ENCODE results near the gene METTL1.

METTL1 gene

DNA sequence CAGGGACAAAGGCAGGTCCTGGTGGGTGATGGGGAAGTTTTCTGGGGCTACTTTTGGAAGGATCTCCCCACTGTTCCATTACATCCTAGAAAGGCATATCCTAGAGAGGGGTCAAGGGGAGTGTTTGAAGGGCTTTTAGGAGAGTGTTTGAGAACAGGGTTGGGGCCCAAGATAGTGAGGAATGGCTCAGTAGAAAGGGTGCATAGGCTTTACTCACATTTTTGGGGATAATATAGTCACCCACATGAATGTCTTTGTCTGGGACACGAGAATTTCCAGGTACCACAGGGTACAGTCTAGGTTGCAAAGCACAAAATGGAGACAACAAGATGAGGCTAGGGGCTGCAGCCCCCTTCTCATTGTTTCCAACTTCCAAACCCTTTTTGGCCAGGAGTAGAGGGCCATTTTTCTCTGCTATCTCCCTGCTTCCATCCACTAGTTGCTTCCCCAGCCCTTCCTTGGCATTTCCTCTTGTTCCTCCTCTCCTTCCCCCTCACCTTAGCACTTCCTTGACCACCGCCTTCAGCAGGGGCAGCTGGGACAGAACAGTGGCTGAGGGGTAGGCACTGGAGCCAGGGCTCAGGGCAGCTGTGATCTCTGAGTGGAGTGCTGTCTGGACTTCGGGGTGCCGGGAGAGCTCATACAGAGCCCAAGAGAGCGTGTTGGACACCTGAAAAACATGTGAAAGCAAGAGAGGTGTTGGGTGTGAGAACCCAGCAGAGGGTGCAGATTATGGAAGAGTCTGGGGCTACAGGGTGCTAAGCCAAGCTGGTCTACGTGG is 7.8 kb downstream of the METTL1 start:
- no peak overlapping the region for H3K4me3 ChIP-seq (ENCODE audit: low read depth in 1 of 2, low read length in 2 of 2)
- TF ChIP-seq CTCF (IDR thresholded peaks at IDR 0.05; ENCODE audit: borderline replicate concordance, extremely low read depth, low read length, poor library complexity, severe bottlenecking) (no peak), EZH2 (IDR thresholded peaks at IDR 0.05; ENCODE audit: borderline replicate concordance, low read depth, low read length, severe bottlenecking) (no peak)
- peaks cover 24% of the 10 kb centered on the region for H3K36me3 ChIP-seq (ENCODE audit: insufficient read depth, low read length)
- H2AFZ ChIP-seq (ENCODE audit: low read depth, low read length) = no peak overlapping the region
- no peak overlapping the region for H3K27ac ChIP-seq (ENCODE audit: low read length)
- no peaks in the 10 kb centered on the region for H3K27me3 ChIP-seq (ENCODE audit: insufficient read depth, low read length, poor library complexity)
- H3K4me2 ChIP-seq (ENCODE audit: insufficient read depth, low read length) = no peak overlapping the region
- no peak for DNase-seq
- no peaks in the 10 kb centered on the region for H3K4me1 ChIP-seq (ENCODE audit: insufficient read depth, low read length)
- H3K79me2 ChIP-seq (ENCODE audit: insufficient read depth, low read length) = no peaks in the 10 kb centered on the region
- H3K9ac ChIP-seq (ENCODE audit: low read depth, low read length) = no peak overlapping the region
- no peak for ATAC-seq (ENCODE audit: insufficient read depth, low read depth)
- no peaks in the 10 kb centered on the region for H3K9me3 ChIP-seq (ENCODE audit: insufficient read depth, low read length, severe bottlenecking)
- peaks cover 18% of the 10 kb centered on the region for H4K20me1 ChIP-seq (ENCODE audit: insufficient read depth, low read length)

DNA sequence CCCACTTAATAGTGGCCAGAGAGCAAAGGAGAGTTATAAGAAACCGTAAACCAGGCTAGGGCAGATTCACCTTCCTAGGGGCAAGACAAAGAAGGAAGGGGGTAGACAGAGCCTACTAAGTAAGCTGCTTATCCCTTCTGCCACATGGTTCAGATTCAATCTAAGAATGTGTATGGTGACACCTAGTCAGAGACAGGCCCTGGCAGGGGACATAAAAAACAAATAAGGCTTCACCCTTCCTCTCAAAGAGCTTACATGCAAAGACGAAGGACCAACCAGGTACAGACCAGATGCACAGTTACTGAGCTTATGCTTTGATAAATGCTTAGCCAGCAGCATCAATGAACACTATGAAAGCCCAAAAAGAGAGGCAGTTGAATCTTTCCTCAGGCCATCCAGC is 9.4 kb downstream of the METTL1 start:
- H3K27ac ChIP-seq (ENCODE audit: low read length) = no peak overlapping the region
- DNase-seq = no peak
- no peaks in the 10 kb centered on the region for H3K27me3 ChIP-seq (ENCODE audit: insufficient read depth, low read length, poor library complexity)

GRCh38 chr12:57761391-57761998 is 10.4 kb downstream of the METTL1 start:
- Histone ChIP-seq H3K4me2 (ENCODE audit: insufficient read depth, low read length) (no peak overlapping the region), H2AFZ (ENCODE audit: low read depth, low read length) (no peak overlapping the region), H4K20me1 (ENCODE audit: insufficient read depth, low read length) (peaks cover 37% of the 10 kb centered on the region), H3K4me3 (ENCODE audit: low read depth in 1 of 2, low read length in 2 of 2) (no peak overlapping the region), H3K27me3 (ENCODE audit: insufficient read depth, low read length, poor library complexity) (no peaks in the 10 kb centered on the region), H3K36me3 (ENCODE audit: insufficient read depth, low read length) (peaks cover 35% of the 10 kb centered on the region), H3K9me3 (ENCODE audit: insufficient read depth, low read length, severe bottlenecking) (no peaks in the 10 kb centered on the region), H3K79me2 (ENCODE audit: insufficient read depth, low read length) (peaks cover 6% of the 10 kb centered on the region), H3K4me1 (ENCODE audit: insufficient read depth, low read length) (peaks cover 6% of the 10 kb centered on the region), H3K27ac (ENCODE audit: low read length) (no peak overlapping the region), H3K9ac (ENCODE audit: low read depth, low read length) (no peak overlapping the region)
- no peak for TF ChIP-seq EZH2 (IDR thresholded peaks at IDR 0.05; ENCODE audit: borderline replicate concordance, low read depth, low read length, severe bottlenecking)
- DNase-seq (no peak), ATAC-seq (ENCODE audit: insufficient read depth, low read depth) (no peak)

More for the DNA sequence above, 9.4 kb downstream of the METTL1 start:
- no peaks in the 10 kb centered on the region for H3K9me3 ChIP-seq (ENCODE audit: insufficient read depth, low read length, severe bottlenecking)
- TF ChIP-seq EZH2 (IDR thresholded peaks at IDR 0.05; ENCODE audit: borderline replicate concordance, low read depth, low read length, severe bottlenecking) (no peak), CTCF (IDR thresholded peaks at IDR 0.05; ENCODE audit: borderline replicate concordance, extremely low read depth, low read length, poor library complexity, severe bottlenecking) (no peak)
- no peaks in the 10 kb centered on the region for H3K79me2 ChIP-seq (ENCODE audit: insufficient read depth, low read length)
- no peaks in the 10 kb centered on the region for H3K4me1 ChIP-seq (ENCODE audit: insufficient read depth, low read length)
- H3K36me3 ChIP-seq (ENCODE audit: insufficient read depth, low read length) = peaks cover 28% of the 10 kb centered on the region
- H3K9ac ChIP-seq (ENCODE audit: low read depth, low read length) = no peak overlapping the region
- peaks cover 32% of the 10 kb centered on the region for H4K20me1 ChIP-seq (ENCODE audit: insufficient read depth, low read length)
- no peak overlapping the region for H2AFZ ChIP-seq (ENCODE audit: low read depth, low read length)
- no peak overlapping the region for H3K4me2 ChIP-seq (ENCODE audit: insufficient read depth, low read length)
- no peak overlapping the region for H3K4me3 ChIP-seq (ENCODE audit: low read depth in 1 of 2, low read length in 2 of 2)
- no peak for ATAC-seq (ENCODE audit: insufficient read depth, low read depth)

DNA sequence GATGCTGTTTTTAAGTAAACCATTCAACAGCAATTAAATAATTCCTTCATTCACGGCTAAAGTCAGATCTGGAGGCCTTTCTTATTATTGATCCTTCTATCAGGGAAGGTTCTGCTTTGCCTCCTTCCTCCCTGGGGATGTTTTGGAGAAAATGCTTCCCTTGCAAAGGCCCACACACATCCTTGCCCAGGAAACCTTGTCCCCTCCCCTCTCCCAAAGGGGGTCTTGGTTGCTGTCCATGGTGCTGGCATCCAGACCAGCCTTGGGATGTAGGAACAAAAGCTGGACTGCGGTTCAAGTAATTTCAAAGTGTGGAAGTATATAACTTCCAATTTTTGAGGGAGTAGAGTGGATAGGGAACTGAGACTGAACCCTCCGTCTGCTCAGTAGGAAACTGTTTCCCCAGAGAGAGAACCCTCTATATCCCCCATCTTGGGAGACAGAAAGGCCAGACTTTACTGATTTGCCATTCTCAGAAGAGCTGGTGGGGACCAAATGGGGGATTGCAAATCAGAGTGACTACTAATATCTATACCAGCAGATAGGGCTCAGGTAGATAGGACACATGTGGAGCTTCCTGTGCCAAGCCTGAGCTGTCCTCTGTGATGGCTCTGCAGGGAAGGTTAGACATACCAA is 11.4 kb downstream of the METTL1 start:
- peaks cover 38% of the 10 kb centered on the region for H3K36me3 ChIP-seq (ENCODE audit: insufficient read depth, low read length)
- ATAC-seq (ENCODE audit: insufficient read depth, low read depth) (no peak), DNase-seq (peak; percentile 43)
- no peak overlapping the region for H3K9ac ChIP-seq (ENCODE audit: low read depth, low read length)
- TF ChIP-seq EZH2 (IDR thresholded peaks at IDR 0.05; ENCODE audit: borderline replicate concordance, low read depth, low read length, severe bottlenecking) = no peak
- TF ChIP-seq CTCF (IDR thresholded peaks at IDR 0.05; ENCODE audit: borderline replicate concordance, extremely low read depth, low read length, poor library complexity, severe bottlenecking) = no peak
- no peaks in the 10 kb centered on the region for H3K9me3 ChIP-seq (ENCODE audit: insufficient read depth, low read length, severe bottlenecking)
- H3K27me3 ChIP-seq (ENCODE audit: insufficient read depth, low read length, poor library complexity) = no peaks in the 10 kb centered on the region
- H3K4me3 ChIP-seq (ENCODE audit: low read depth in 1 of 2, low read length in 2 of 2) = no peak overlapping the region
- H3K4me1 ChIP-seq (ENCODE audit: insufficient read depth, low read length) = peaks cover 15% of the 10 kb centered on the region
- no peak overlapping the region for H3K27ac ChIP-seq (ENCODE audit: low read length)
- H3K79me2 ChIP-seq (ENCODE audit: insufficient read depth, low read length) = peaks cover 15% of the 10 kb centered on the region
- no peak overlapping the region for H3K4me2 ChIP-seq (ENCODE audit: insufficient read depth, low read length)
- H2AFZ ChIP-seq (ENCODE audit: low read depth, low read length) = no peak overlapping the region
- peaks cover 40% of the 10 kb centered on the region for H4K20me1 ChIP-seq (ENCODE audit: insufficient read depth, low read length)
